ENCODE data around the gene RNF167. TPM values are rescaled to one million over a fixed set of nuclear protein-coding genes. Genes with fewer than 3 reads are reported as not detected.

RNF167 gene
- total RNA-seq: 53.0 and 53.6 TPM in 2 replicates

DNA sequence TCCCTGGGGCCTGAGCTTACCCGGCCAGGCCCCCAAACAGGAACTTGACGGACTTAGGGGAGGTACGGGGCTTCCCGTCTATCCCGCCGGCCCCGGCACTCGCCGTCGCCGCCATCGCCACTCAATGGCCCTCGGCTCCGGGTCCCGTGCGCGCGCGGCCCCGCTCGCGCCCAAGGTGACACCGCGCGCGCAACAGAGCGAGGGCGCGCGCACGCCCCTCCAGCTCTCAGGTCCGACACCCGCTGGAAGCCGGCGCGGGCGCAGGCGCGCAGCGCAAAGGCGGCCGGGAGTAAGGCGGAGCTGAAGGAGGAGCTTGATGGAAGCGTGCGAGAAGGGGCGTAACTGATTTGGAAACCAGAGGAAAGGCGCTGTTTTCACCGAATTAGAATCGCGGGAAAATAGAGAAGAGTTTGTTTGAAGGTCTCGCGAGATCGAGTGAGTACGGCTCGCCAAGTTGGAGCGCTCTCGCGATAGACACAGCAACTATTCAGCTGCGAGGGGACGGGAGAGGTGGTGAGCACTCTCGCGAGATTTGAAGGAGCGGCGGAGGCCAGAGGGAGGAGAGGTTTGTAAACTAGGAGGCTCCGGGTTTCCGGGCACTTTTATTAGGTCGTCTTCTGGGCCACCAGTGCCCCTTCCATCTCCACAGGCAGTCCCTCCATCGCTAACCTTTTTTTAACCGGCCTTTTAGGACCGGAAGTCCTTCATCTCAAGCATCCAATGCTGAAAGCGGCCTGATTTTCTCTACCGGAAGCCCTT lies at the start of gene RNF167, which contains the start of gene SLC25A11:
RNF167 (plus strand) TSS at position 473 of the 759 bp plus-strand sequence. CDS start 642 bp downstream, outside the sequence.
SLC25A11 (minus strand) TSS at position 251 of the 759 bp plus-strand sequence; CDS start at position 115, 136 bp downstream.

DNA sequence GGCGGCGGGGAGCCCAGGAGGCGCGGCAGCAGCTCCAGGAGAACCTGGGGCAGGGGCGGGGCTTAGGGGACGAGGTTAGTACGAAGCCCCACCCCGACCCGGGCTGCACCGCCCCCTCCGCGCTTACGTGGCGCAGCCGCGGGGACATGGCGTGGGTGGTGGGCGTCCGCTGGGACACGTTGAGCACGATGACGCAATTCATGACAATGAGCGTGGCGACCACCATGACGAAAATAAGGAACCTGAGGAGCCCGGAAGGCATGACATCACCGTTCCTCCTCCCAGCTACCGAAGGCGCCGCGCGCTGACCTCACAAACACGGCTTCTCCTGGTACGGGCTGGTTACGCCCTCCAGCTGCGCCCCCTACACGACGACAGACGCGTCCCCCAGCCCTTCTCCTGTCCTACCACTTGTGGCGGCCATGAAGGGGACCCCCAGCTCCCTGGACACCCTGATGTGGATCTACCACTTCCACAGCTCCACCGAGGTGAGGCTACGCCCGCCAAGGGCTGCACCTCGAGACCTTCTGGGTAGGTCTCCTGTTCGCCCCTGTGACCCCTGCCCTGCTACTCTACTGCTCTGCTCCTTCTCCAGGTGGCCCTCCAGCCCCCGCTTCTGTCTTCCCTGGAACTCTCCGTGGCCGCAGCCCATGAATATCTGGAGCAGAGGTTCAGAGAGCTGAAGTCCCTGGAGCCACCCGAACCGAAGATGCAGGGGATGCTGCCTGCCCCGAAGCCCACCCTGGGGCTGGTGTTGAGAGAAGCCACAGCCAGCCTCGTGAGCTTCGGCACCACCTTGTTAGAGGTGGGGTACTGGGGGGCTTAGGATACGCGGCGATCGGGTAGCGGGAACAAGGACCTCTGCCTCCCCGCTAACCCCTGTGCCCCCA lies 40.5 kb upstream of the RNF167 start, which contains the start of gene C17orf107:
C17orf107 (plus strand) TSS at position 196 of the 890 bp plus-strand sequence; CDS start at position 423, 227 bp downstream.

DNA sequence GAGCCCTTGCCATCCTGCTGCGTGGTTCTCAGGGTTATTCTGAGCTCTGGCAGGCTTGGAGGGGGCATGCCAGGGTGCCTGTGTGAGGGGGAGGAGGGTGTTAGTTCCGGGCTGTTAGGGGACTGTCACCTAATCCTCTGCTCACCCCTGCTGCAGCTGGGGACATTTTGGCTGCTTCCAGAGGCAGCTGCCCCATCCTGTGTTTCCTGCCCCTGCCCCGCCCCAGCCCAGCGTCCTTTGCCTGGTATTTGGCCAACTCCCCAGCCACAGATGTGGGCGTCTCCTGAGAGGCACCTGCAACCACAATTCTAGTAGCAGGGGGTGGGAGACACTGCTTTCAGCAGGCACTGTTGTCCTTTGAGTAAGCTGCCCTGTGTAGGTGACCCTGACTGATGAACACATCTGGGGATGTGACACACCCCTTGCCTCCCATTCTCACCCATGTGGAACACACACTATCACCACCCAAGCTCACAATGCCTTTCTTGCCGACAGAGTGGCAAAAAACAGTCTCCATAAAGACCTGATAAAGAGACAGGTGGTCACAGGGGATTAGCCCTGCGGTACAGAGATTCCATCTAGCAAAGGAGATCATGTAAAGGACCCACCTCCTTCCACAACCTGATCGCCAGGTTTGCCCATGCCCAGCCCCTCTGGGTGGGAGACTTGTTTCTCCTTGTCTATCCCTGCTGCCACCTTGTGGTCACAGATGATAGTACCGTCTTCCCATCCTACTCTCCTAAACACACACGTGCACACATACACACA lies 36.8 kb upstream of the RNF167 start, which contains the start of gene CHRNE:
CHRNE (minus strand) TSS at position 48 of the 768 bp plus-strand sequence; CDS start at position 13, 35 bp downstream.

DNA sequence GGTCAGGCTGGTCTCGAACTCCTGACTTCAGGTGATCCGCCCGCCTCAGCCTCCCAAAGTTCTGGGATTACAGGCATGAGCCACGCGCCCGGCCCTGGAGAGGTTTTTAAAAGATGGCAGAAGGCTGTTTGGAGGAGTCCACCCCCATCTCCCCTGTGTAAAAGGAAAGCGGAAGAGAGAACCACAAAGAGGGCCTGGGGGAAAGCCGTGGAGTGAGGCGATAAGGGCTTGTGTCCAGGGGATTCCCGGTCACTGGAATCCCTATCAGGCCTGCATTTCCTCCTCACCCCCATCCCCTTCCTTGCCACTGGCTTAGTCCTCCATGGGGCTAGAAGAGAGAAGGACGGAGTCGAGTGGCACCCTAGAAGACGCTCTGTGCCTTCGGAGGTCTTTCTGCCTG lies 8.1 kb upstream of the RNF167 start, which contains the start of gene GP1BA:
GP1BA (plus strand) TSS at position 315 of the 400 bp plus-strand sequence. CDS start 328 bp downstream, outside the sequence.

DNA sequence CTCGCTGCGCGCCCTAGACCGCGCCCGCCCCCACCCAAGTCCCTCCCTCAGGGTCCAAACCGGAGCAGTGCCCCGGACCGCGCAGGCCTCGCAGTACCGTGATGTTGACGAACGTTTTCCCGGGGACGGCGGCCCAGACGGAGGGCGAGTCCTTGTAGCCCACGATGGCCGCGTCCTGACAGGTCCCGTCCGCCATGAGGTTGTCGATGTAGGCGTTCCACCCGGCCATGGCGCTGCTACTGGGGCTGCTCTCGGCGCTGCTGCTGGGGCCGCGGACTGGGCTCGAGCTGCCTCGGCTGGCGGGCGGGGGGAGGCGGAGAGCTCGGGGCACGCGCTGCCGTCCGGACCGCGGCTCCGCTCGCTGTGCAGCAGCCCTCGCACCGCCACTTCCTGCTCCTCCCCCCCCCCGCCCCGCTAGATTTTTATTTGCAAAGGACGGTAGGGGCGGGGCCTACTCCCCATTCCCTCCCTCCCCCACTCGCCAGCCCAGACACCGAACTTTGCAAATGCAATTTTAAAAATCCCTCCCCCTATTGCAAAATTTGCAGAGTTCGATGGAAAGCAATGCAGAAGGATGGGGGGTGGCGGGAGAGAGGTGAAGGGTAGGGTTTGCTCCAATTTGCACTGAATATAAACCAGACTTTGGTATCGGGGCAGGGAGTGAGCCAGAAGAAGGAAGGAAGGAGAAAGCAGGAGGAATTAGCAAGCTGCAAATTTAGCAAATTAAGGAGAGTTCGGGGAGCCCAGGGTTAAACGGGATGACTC lies 8.3 kb downstream of the RNF167 start, which contains the start of gene PFN1:
PFN1 (minus strand) TSS at position 365 of the 765 bp plus-strand sequence; CDS start at position 229, 136 bp downstream.

DNA sequence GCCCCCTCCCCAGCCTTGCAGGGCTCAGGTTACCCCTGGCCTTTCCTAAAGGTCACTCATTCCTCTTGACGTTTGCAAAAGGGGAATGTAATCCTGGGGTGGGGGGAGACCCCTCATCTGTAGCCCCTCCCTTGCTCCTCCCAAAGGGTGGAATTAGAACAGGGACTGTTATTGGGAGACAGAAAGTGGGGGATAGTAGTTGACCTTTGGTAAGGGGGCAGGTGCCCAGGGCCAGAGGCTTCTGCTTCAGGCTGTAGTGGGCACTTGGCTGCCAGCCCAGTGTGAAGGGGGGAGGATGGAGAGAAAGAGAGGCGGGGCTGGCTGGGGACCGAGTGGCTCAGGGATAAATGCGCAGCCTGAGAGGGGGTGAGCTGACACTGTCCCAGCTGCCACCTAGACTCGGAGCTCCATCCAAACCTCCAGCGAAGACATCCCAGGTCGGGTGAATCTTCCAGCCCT lies 10.7 kb downstream of the RNF167 start, which contains the start of gene ENO3:
ENO3 (plus strand) TSS at position 374 of the 459 bp plus-strand sequence. CDS start 711 bp downstream, outside the sequence.

DNA sequence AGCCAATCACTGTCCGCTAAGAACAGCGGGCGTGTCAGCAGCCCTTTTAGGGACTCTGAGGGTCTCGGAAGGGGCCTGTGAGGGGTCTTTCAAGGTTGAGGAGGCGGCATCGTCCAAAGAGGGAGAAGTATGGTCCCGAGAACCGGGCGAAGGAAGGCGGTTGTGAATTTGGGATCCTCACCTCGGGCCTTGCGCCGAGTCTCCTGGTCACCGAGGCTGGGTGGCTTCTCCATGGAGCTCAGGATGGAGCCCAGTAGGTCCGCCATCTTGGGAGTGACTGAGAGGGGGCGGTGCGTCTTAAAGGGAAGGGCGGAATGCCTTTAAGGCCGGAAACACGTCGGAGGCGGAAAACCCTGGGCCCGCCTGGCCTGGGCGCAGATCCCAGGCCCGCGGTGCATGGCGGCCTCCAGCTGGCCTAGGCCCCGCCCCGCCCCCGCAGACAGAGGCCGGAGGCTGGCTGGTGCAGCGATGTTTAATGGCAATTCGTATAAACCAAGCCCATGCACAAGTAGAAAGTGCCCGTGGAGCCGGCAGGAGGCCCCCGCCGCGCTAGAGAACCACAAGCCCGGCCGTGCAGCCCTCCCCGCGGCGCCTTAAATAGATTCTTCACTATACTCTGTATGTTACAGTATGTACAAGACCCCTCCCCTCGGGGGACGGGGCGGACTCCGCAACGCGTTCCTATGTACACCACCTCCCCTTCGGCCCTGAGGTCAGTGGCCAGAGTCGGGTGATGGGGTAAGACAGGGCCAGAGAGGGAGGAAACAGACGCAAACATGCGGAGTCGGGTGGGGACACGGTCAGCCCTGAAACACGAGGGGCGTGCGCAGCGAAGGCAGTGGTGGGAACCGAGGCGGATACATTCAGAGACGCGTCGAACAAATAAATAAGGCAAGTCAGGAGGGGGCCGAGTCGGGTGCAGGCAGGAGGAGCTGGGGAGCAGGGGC lies 27.7 kb downstream of the RNF167 start, which contains the start of gene SPAG7:
SPAG7 (minus strand) TSS at position 279 of the 947 bp plus-strand sequence; CDS start at position 266, 13 bp downstream.

DNA sequence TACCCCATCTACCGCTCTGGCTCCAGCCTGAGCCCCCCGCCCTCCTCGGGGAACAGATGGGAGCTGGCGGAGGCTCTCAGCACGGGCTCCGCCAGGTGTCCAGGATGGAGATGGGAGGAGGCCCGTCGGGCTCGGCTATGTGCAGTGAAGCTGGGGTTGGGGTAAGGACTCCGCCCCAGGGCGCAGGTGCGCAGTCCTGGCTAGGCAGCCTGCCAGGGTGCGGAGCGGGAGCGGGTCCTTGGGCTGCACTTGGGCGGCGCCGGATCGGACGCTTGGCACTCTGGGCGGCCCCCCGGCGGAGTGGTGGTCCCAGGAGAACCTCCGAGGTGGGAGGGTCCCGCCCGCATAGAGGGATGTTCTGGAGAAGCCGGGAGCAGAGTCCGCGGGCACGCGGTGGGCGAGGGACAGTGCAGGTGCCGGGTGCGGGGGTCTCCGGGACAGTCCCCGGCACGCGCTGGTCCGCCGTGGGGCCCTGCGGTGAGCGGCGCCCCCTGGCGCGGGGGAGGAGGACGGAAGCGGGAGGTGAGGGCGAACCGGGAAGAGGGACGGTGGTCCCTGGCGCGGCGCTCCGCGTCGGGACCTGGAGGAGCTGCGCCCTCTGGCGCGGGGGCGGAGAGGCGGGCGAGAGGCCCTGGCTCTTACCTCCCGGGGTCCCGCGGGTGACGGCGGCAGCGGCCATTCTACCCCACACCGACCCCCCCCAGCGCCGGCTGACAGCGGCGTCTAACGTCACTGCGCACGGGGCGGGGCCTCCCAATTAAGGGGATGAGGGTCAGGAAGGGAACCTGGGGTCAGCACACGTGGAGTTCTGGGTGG lies 47.1 kb downstream of the RNF167 start, which contains the start of gene CAMTA2:
CAMTA2 (minus strand) TSS at position 725 of the 816 bp plus-strand sequence. CDS start 1,453 bp downstream, outside the sequence.

Other genes starting within 250 kb of the RNF167 start
- gene PELP1, start 236.1 kb upstream of the RNF167 start, total RNA-seq: 18.3 and 31.6 TPM in 2 replicates
- 3.9 and 4.3 TPM in 2 replicates for gene ARRB2, start 229.6 kb upstream of the RNF167 start, total RNA-seq
- 8.4 and 17.5 TPM in 2 replicates for gene MED11, start 208.8 kb upstream of the RNF167 start, total RNA-seq
- gene ZMYND15, start 200.4 kb upstream of the RNF167 start, total RNA-seq: 0.16 TPM in 1 of 2 replicates, not detected in the other
- 1.6 and 6.8 TPM in 2 replicates for gene CXCL16, start 200.3 kb upstream of the RNF167 start, total RNA-seq
- not detected in 2 replicates for gene TM4SF5, start 168.4 kb upstream of the RNF167 start, total RNA-seq
- gene VMO1, start 153.9 kb upstream of the RNF167 start, total RNA-seq: 0.18 TPM in 1 of 2 replicates, not detected in the other
- gene GLTPD2, start 151.3 kb upstream of the RNF167 start, total RNA-seq: not detected in 2 replicates
- 159 and 177 TPM in 2 replicates for gene PSMB6, start 144.1 kb upstream of the RNF167 start, total RNA-seq
- gene PLD2, start 133.1 kb upstream of the RNF167 start, total RNA-seq: 13.9 and 19.5 TPM in 2 replicates
- 23.8 TPM in 2 replicates for gene MINK1, start 106.9 kb upstream of the RNF167 start, total RNA-seq
- 4.9 and 8.9 TPM in 2 replicates for gene C17orf107, start 40.7 kb upstream of the RNF167 start, total RNA-seq
- gene CHRNE, start 37.2 kb upstream of the RNF167 start, total RNA-seq: 0.72 and 0.81 TPM in 2 replicates
- gene GP1BA, start 8.0 kb upstream of the RNF167 start, total RNA-seq: not detected in 2 replicates
- 37.5 and 40.3 TPM in 2 replicates for gene SLC25A11, start 222 bp upstream of the RNF167 start, total RNA-seq
- 672 and 1,023 TPM in 2 replicates for gene PFN1, start 8.3 kb downstream of the RNF167 start, total RNA-seq
- 1.3 TPM in 1 of 2 replicates, not detected in the other for gene ENO3, start 10.9 kb downstream of the RNF167 start, total RNA-seq
- 43.7 and 50.1 TPM in 2 replicates for gene SPAG7, start 27.5 kb downstream of the RNF167 start, total RNA-seq
- 17.5 and 21.7 TPM in 2 replicates for gene CAMTA2, start 47.4 kb downstream of the RNF167 start, total RNA-seq
- gene INCA1, start 57.3 kb downstream of the RNF167 start, total RNA-seq: 0.54 TPM in 1 of 2 replicates, not detected in the other
- 57.9 and 62.5 TPM in 2 replicates for gene KIF1C, start 57.7 kb downstream of the RNF167 start, total RNA-seq
- gene SLC52A1, start 95.2 kb downstream of the RNF167 start, total RNA-seq: 0.18 TPM in 1 of 2 replicates, not detected in the other
- gene ZFP3, start 138.2 kb downstream of the RNF167 start, total RNA-seq: 0.72 and 0.81 TPM in 2 replicates
- gene ZNF232, start 171.6 kb downstream of the RNF167 start, total RNA-seq: 3.1 and 6.5 TPM in 2 replicates
- not detected in 2 replicates for gene USP6, start 175.8 kb downstream of the RNF167 start, total RNA-seq